Endothelial cell (in vitro differentiated cells): ENCODE measurements around the gene R3HDM4. TPM values are rescaled to one million over a fixed set of nuclear protein-coding genes. Genes with fewer than 3 reads are reported as not detected.

Experiments
- DNase-seq: peaks from one replicate; pipeline ENCODE4 v3.0.0; 2021; ENCODE audit warnings: low spot score
- H3K27ac Mint-ChIP-seq: one replicate; pipeline ENCODE4 v1.8.0; 2021; ENCODE audit warnings: mixed read lengths, inconsistent platforms; ENCODE audit not compliant: unreplicated experiment
- H3K27me3 Mint-ChIP-seq: one replicate; pipeline ENCODE4 v1.8.0; 2021; ENCODE audit warnings: mild to moderate bottlenecking, moderate library complexity, mixed read lengths, inconsistent platforms; ENCODE audit not compliant: unreplicated experiment
- H3K36me3 Mint-ChIP-seq: one replicate; pipeline ENCODE4 v1.8.0; 2021; ENCODE audit warnings: mild to moderate bottlenecking, low read depth, mixed read lengths, inconsistent platforms; ENCODE audit not compliant: unreplicated experiment
- H3K4me1 Mint-ChIP-seq: one replicate; pipeline ENCODE4 v1.8.0; 2021; ENCODE audit warnings: mild to moderate bottlenecking, mixed read lengths, inconsistent platforms; ENCODE audit not compliant: unreplicated experiment
- H3K4me3 Mint-ChIP-seq: one replicate; pipeline ENCODE4 v1.8.0; 2021; ENCODE audit warnings: mild to moderate bottlenecking, mixed read lengths, inconsistent platforms; ENCODE audit not compliant: unreplicated experiment
- H3K9me3 Mint-ChIP-seq: one replicate; pipeline ENCODE4 v1.8.0; 2021; ENCODE audit warnings: mixed read lengths, inconsistent platforms; ENCODE audit not compliant: unreplicated experiment
- total RNA-seq: library from RNA; stranded (reverse); fragmentation: NEBNext Ultra II Directional; extraction: Animal tissue kit (Norgen Biotek cat#: 25700); gene quantifications from one replicate; pipeline ENCODE4 v1.2.1, GENCODE V29; 2021; ENCODE audit not compliant: unreplicated experiment
- TF ChIP-seq, protein P1 (sequence below): fragments of 200-600 bp; sonication (generic); IDR thresholded peaks from one replicate; pipeline ENCODE4 v1.5.0; 2021; ENCODE audit warnings: antibody characterized with exemption; ENCODE audit not compliant: unreplicated experiment

R3HDM4 gene
- total RNA-seq, 1 donor from 2014 or later: 40.6 TPM

DNA sequence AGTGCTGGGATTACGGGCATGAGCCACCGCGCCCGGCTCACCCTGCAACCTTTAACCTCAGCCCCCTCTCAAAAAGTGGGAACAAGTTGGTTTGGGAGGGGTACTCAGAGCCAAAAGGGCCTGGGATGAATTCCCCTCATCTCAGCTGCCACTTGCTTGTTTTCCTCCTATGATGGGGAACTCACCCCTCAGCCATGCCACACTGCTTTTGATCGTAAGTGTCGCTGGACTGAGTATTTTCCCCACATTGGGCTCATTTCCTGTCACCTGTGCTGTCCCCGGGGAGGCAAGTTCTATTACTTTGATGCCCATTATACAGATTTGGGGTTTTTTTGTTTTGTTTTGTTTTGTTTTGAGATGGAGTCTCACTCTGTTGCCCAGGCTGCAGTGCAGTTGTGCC, 6.5 kb downstream of the R3HDM4 start:
- TF ChIP-seq, protein P1, sequence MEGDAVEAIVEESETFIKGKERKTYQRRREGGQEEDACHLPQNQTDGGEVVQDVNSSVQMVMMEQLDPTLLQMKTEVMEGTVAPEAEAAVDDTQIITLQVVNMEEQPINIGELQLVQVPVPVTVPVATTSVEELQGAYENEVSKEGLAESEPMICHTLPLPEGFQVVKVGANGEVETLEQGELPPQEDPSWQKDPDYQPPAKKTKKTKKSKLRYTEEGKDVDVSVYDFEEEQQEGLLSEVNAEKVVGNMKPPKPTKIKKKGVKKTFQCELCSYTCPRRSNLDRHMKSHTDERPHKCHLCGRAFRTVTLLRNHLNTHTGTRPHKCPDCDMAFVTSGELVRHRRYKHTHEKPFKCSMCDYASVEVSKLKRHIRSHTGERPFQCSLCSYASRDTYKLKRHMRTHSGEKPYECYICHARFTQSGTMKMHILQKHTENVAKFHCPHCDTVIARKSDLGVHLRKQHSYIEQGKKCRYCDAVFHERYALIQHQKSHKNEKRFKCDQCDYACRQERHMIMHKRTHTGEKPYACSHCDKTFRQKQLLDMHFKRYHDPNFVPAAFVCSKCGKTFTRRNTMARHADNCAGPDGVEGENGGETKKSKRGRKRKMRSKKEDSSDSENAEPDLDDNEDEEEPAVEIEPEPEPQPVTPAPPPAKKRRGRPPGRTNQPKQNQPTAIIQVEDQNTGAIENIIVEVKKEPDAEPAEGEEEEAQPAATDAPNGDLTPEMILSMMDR: no peak
- no peaks in the 10 kb centered on the region for H3K4me1 Mint-ChIP-seq
- H3K4me3 Mint-ChIP-seq: no peak overlapping the region
- no peak overlapping the region for H3K27ac Mint-ChIP-seq
- no peaks in the 10 kb centered on the region for H3K9me3 Mint-ChIP-seq
- peaks cover 3% of the 10 kb centered on the region for H3K27me3 Mint-ChIP-seq
- no peak for DNase-seq
- peaks cover 3% of the 10 kb centered on the region for H3K36me3 Mint-ChIP-seq

DNA sequence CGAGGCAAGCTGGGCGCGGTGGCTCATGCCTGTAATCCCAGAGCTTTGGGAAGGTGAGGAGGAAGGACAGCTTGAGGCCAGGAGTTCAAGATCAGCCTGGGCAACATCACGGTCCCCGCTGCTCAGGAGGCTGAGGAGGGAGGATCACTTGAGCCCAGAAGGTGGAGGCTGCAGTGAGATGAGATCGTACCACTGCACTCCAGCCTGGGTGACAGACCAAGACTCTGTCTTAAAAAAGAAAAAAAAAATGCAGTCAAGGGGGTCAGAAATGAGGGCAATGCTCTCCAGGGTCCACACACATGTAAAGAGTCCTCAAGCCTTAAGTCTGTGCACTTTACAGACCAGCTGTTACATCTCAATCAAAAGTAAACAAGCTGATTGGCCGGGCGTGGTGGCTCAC, 8.5 kb downstream of the R3HDM4 start:
- Mint-ChIP-seq H3K27me3 (peaks cover 2% of the 10 kb centered on the region), H3K27ac (no peak overlapping the region), H3K4me3 (no peak overlapping the region), H3K4me1 (no peaks in the 10 kb centered on the region), H3K36me3 (peaks cover 3% of the 10 kb centered on the region), H3K9me3 (no peaks in the 10 kb centered on the region)
- TF ChIP-seq, protein P1: no peak
- DNase-seq: no peak

DNA sequence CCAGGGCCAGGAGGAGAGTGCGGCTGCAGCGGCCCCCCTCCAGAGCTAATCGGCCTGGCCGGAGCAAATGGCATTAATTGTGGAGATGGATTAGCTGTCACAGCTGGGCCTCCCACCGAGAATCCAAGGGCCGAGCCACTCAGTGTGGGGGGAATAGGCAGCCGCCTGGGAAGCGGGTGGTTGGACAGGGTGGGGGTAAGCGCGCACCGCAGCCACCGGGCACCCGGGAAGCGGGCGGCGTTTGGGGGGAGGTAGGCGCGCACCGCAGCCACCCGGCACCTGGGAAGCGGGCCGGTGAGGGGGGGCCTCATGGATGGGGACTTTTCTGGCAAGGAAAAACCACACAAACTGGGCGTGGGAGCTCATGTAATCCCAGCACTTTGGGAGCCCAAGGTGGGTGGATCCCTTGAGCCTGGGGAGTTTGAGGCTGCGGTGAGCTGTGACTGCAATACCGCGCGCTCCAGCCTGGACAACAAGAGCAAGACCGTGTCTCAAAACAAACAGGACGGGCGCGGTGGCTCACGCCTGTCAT, 9.7 kb downstream of the R3HDM4 start:
- TF ChIP-seq, protein P1: no peak
- no peak overlapping the region for H3K27ac Mint-ChIP-seq
- peaks cover 2% of the 10 kb centered on the region for H3K27me3 Mint-ChIP-seq
- DNase-seq: no peak
- H3K36me3 Mint-ChIP-seq: peaks cover 3% of the 10 kb centered on the region
- no peak overlapping the region for H3K4me3 Mint-ChIP-seq
- H3K9me3 Mint-ChIP-seq: no peaks in the 10 kb centered on the region
- H3K4me1 Mint-ChIP-seq: no peaks in the 10 kb centered on the region

DNA sequence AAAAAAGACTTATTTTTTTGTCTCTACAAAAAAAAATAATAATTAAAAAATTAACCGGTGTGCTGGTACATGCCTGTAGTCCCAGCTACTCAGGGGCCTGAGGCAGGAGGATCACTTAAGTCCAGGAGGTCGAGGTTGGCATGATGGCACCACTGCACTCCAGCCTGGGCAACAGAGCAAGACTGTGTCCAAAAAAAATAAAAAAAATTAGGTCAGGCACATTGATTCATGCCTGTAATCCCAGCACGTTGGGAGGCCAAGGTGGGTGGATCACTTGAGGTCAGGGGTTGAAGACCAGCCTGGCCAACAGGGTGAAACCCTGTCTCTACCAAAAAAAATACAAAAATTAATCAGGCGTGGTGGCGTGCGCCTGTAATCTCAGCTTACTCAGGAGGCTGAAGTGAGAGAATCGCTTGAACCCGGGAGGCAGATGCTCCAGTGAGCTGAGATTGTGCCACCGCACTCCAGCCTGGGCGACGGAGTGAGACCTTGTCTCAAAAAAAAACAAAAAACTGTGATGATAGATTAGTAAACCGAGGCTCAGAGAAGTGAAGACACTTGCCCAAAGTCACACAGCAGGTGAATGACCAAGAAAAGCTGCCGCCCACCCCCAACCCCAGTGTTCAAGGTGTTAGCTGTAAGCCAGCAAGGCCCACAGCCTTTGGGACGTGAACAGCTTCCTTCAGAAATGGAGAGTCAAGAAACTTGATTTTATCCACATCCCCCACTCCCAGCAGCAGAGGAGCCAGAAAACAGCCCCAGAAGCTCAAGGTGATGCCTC, 10.4 kb downstream of the R3HDM4 start:
- Mint-ChIP-seq H3K27ac (no peak overlapping the region), H3K36me3 (peaks cover 3% of the 10 kb centered on the region), H3K9me3 (no peaks in the 10 kb centered on the region), H3K27me3 (peaks cover 4% of the 10 kb centered on the region), H3K4me3 (no peak overlapping the region), H3K4me1 (no peaks in the 10 kb centered on the region)
- DNase-seq: no peak
- TF ChIP-seq, protein P1: no peak

DNA sequence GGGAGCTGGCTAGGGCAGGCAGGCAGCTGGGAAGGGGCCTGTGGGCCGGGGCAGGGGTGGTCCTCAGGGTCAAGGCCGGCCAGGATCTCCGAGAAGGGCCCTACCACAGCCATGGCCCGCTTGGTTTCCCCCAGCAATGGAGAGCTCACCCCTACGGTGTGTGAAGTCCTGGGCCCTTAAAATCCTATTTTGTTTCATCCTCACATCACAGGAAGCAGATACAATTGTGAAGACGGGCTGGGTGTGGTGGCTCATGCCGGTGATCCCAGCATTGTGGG, 11.0 kb downstream of the R3HDM4 start:
- Mint-ChIP-seq H3K27me3 (peaks cover 4% of the 10 kb centered on the region), H3K27ac (no peak overlapping the region), H3K4me3 (no peak overlapping the region), H3K4me1 (no peaks in the 10 kb centered on the region), H3K9me3 (no peaks in the 10 kb centered on the region), H3K36me3 (peaks cover 3% of the 10 kb centered on the region)
- DNase-seq: no peak
- TF ChIP-seq, protein P1: no peak
